C4-2B (cell line): ENCODE results near the gene MRTFB.

Experiments
- ZFX ChIP-seq: fragments of 450-650 bp; IDR thresholded peaks from 2 replicates; pipeline ENCODE4 v1.6.1; 2017
- TF ChIP-seq, protein P1 (sequence below): fragments of 450-650 bp; conservative IDR thresholded peaks from 2 replicates; pipeline ENCODE4 v1.5.1; 2017; ENCODE audit warnings: mild to moderate bottlenecking

DNA sequence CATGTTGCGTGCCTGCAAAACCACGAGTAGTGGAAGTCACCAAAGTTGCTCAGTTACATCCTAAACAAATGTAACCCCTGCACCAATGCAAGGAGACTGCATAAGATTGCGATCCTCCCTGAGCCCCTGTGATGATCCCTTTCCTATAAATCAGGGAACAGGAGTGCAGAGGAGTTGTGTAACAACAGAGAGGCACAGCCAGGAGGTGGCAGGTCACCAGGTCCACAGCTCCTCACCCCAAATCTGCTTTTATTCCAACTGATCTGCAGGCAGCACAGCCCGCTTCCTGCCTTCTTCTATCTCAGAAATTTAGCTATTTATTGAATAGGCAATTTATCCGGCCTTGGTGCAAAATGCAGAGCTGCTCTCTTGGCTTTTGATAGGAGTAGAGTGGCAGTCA lies 36.0 kb upstream of the MRTFB start:
- TF ChIP-seq, protein P1, sequence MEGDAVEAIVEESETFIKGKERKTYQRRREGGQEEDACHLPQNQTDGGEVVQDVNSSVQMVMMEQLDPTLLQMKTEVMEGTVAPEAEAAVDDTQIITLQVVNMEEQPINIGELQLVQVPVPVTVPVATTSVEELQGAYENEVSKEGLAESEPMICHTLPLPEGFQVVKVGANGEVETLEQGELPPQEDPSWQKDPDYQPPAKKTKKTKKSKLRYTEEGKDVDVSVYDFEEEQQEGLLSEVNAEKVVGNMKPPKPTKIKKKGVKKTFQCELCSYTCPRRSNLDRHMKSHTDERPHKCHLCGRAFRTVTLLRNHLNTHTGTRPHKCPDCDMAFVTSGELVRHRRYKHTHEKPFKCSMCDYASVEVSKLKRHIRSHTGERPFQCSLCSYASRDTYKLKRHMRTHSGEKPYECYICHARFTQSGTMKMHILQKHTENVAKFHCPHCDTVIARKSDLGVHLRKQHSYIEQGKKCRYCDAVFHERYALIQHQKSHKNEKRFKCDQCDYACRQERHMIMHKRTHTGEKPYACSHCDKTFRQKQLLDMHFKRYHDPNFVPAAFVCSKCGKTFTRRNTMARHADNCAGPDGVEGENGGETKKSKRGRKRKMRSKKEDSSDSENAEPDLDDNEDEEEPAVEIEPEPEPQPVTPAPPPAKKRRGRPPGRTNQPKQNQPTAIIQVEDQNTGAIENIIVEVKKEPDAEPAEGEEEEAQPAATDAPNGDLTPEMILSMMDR, result no peak
- TF ChIP-seq ZFX, result no peak
